GM19351 (cell line): ENCODE measurements around the gene CX3CR1.
"Not testable (repeated sequence)": the region's sequence is repeated elsewhere in the genome, so short reads cannot be mapped to it uniquely, and the experiment has no call there.

Source experiments
- ATAC-seq: cut with Tn5 transposase; IDR thresholded peaks from one replicate; pipeline ENCODE4 v1.9.1; 2021; ENCODE audit warnings: mild to moderate bottlenecking, moderate library complexity; ENCODE audit not compliant: unreplicated experiment

CX3CR1 gene

GRCh38 chr3:39279745-39280517, at the start of gene CX3CR1:
TSS of gene CX3CR1 (minus strand) at chr3:39280036. CDS start at chr3:39266509, 13,527 bp downstream.
- ATAC-seq = no peak

GRCh38 chr3:39329493-39329892, 49.7 kb upstream of the CX3CR1 start, which contains the start of gene CCR8:
TSS of gene CCR8 (plus strand) at chr3:39329709. CDS start at chr3:39332332, 2,623 bp downstream.
- ATAC-seq = no peak

GRCh38 chr3:39327746-39328349, 48.0 kb upstream of the CX3CR1 start:
- peak; percentile 75 for ATAC-seq

GRCh38 chr3:39327053-39327745, 47.4 kb upstream of the CX3CR1 start:
- peak; percentile 7 for ATAC-seq

GRCh38 chr3:39325236-39325635, 45.4 kb upstream of the CX3CR1 start:
- no peak for ATAC-seq

- no peak for ATAC-seq
Observed at GRCh38 chr3:39323494-39323893, 43.7 kb upstream of the CX3CR1 start.

GRCh38 chr3:39322936-39323335, 43.1 kb upstream of the CX3CR1 start:
- no peak for ATAC-seq

- ATAC-seq = not testable (repeated sequence)
Observed at GRCh38 chr3:39322209-39322715, 42.4 kb upstream of the CX3CR1 start.

- not testable (repeated sequence) for ATAC-seq
Observed at GRCh38 chr3:39321574-39321983, 41.7 kb upstream of the CX3CR1 start.

GRCh38 chr3:39319249-39319648, 39.4 kb upstream of the CX3CR1 start:
- ATAC-seq = no peak

GRCh38 chr3:39318301-39318700, 38.5 kb upstream of the CX3CR1 start:
- no peak for ATAC-seq

GRCh38 chr3:39317571-39318169, 37.8 kb upstream of the CX3CR1 start:
- no peak for ATAC-seq

GRCh38 chr3:39315420-39315819, 35.6 kb upstream of the CX3CR1 start:
- no peak for ATAC-seq

- ATAC-seq = no peak
Observed at GRCh38 chr3:39313289-39313688, 33.5 kb upstream of the CX3CR1 start.

GRCh38 chr3:39302178-39302577, 22.3 kb upstream of the CX3CR1 start:
- ATAC-seq = no peak

GRCh38 chr3:39299279-39299678, 19.4 kb upstream of the CX3CR1 start:
- ATAC-seq = no peak

GRCh38 chr3:39296197-39297077, 16.6 kb upstream of the CX3CR1 start:
- ATAC-seq = no peak

GRCh38 chr3:39295184-39295775, 15.4 kb upstream of the CX3CR1 start:
- ATAC-seq = peak; percentile 91

GRCh38 chr3:39294446-39295183, 14.8 kb upstream of the CX3CR1 start:
- ATAC-seq = no peak
